ENCODE results near the gene RNH1. TPM values are rescaled to one million over a fixed set of nuclear protein-coding genes. Genes with fewer than 3 reads are reported as not detected.
"Not testable (repeated sequence)": the region's sequence is repeated elsewhere in the genome, so short reads cannot be mapped to it uniquely, and the experiment has no call there.

The RNH1 gene
- total RNA-seq, 2 experiments from 2014 or later, result 131 to 132 TPM

DNA sequence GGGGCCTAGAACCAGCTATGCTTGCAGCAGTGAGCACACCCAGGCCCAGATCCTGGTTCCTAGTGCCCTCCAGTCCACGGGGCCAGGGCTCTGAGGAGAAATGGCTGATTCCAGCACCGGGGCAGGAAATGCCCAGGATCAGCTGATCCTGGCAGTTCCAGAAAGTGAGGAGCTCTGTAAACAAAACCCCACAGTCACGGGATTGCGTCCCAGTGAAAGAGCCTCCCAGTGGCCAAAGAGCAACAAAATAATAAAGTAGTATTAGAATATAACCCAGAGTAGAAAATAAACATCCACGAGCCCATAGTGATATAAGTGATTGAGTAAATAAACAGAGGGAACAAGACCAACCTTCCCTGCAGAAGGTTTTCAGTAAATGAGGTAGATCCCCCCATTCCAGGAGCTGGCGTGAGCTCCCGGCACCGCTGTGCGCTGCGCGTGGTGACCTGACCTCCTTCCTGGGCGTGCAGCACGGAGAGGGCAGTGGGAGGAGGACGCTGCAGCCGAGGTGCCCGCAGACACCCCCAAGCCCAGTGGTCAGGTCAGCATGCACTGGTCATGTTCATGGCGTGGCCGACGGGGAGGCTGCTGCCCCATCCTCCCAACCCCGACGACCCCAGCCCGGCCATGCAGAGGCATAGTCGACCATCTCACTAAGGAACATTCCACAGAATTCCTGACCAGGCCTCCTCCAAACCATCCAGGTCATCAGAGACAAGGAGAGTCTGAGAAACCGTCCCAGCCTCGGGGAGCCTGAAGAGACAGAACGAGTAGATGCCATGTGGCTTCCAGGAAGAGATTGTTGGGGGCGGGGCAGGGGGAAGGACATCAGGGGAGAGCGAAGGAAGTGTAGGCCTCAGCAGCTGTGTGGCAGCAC, 37.1 kb downstream of the RNH1 start:
- H3K4me1 ChIP-seq (ENCODE audit: insufficient read depth, low read length), result no peaks in the 10 kb centered on the region
- DNase-seq (no peak), ATAC-seq (ENCODE audit: poor library complexity) (no peak)
- TF ChIP-seq, protein P1, sequence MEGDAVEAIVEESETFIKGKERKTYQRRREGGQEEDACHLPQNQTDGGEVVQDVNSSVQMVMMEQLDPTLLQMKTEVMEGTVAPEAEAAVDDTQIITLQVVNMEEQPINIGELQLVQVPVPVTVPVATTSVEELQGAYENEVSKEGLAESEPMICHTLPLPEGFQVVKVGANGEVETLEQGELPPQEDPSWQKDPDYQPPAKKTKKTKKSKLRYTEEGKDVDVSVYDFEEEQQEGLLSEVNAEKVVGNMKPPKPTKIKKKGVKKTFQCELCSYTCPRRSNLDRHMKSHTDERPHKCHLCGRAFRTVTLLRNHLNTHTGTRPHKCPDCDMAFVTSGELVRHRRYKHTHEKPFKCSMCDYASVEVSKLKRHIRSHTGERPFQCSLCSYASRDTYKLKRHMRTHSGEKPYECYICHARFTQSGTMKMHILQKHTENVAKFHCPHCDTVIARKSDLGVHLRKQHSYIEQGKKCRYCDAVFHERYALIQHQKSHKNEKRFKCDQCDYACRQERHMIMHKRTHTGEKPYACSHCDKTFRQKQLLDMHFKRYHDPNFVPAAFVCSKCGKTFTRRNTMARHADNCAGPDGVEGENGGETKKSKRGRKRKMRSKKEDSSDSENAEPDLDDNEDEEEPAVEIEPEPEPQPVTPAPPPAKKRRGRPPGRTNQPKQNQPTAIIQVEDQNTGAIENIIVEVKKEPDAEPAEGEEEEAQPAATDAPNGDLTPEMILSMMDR (IDR thresholded peaks at IDR 0.05), result no peak
- no peak overlapping the region for H3K27ac ChIP-seq (ENCODE audit: low read depth in 1 of 2, low read length in 2 of 2)
- Mint-ChIP-seq H3K4me1 (ENCODE audit: low read depth) (no peaks in the 10 kb centered on the region), H3K4me3 (no peak overlapping the region), H3K9me3 (no peaks in the 10 kb centered on the region), H3K36me3 (ENCODE audit: low read depth) (no peaks in the 10 kb centered on the region), H3K27ac (no peak overlapping the region), H3K27me3 (no peaks in the 10 kb centered on the region)
- intact Hi-C loops (cut with DNase I, micrococcal nuclease), result no loop called here
- no peaks in the 10 kb centered on the region for H3K27me3 ChIP-seq (ENCODE audit: control insufficient read depth in 1 of 2, insufficient read depth in 2 of 2, low read length in 2 of 2)
- ChIA-PET POLR2A (no interaction called here), CTCF (no interaction called here)
- H3K9me3 ChIP-seq (ENCODE audit: control insufficient read depth in 1 of 2, insufficient read depth in 1 of 2, low read length in 2 of 2), result no peaks in the 10 kb centered on the region
- H3K36me3 ChIP-seq (ENCODE audit: insufficient read depth, low read length), result no peaks in the 10 kb centered on the region
- no peak overlapping the region for H3K4me3 ChIP-seq (ENCODE audit: low read length)

DNA sequence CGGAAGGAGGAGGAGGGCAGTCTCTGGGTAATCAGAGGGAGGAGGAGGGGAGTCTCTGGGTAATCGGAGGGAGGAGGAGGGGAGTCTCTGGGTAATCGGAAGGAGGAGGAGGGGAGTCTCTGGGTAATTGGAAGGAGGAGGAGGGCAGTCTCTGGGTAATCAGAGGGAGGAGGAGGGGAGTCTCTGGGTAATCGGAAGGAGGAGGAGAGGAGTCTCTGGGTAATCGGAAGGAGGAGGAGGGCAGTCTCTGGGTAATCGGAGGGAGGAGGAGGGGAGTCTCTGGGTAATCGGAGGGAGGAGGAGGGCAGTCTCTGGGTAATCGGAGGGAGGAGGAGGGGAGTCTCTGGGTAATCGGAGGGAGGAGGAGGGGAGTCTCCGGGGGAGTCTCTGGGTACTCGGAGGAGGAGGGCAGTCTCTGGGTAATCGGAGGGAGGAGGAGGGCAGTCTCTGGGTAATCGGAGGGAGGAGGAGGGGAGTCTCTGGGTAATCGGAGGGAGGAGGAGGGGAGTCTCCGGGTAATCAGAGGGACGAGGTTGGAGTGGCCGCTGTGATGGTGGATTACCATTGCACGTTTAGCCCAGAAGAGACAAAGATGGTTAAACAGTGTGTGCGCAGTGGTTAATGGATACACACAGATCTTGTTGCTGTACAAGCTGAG, 37.9 kb downstream of the RNH1 start:
- not testable (repeated sequence) for ATAC-seq (ENCODE audit: poor library complexity); H3K27me3 Mint-ChIP-seq

DNA sequence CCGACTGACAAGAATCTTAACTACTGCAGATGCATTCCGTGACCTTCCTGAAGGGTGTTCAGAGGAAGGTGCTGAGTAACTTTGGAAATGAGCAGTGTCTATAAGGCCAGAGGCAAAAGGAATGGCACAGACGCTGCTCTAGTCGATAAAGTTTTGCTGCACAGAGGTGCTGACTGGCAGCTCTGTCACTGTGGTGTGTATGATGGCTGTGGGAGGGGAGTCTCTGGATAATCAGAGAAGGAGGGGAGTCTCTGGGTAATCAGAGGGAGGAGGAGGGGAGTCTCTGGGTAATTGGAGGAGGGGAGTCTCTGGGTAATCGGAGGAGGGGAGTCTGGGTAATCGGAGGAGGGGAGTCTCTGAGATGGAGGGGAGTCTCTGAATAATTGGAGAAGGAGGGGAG, 38.5 kb downstream of the RNH1 start:
- Mint-ChIP-seq H3K4me3 (no peak overlapping the region), H3K4me1 (ENCODE audit: low read depth) (no peaks in the 10 kb centered on the region), H3K27ac (no peak overlapping the region), H3K9me3 (no peaks in the 10 kb centered on the region), H3K36me3 (ENCODE audit: low read depth) (no peaks in the 10 kb centered on the region), H3K27me3 (no peaks in the 10 kb centered on the region)
- Histone ChIP-seq H3K4me1 (ENCODE audit: insufficient read depth, low read length) (no peaks in the 10 kb centered on the region), H3K27ac (ENCODE audit: low read depth in 1 of 2, low read length in 2 of 2) (no peak overlapping the region), H3K27me3 (ENCODE audit: control insufficient read depth in 1 of 2, insufficient read depth in 2 of 2, low read length in 2 of 2) (no peaks in the 10 kb centered on the region), H3K36me3 (ENCODE audit: insufficient read depth, low read length) (no peaks in the 10 kb centered on the region), H3K4me3 (ENCODE audit: low read length) (no peak overlapping the region), H3K9me3 (ENCODE audit: control insufficient read depth in 1 of 2, insufficient read depth in 1 of 2, low read length in 2 of 2) (no peaks in the 10 kb centered on the region)
- ATAC-seq (ENCODE audit: poor library complexity), result no peak
- POLR2A ChIA-PET, result no interaction called here
- CTCF ChIA-PET, result no interaction called here
- TF ChIP-seq, protein P1 (IDR thresholded peaks at IDR 0.05), result no peak
- intact Hi-C loops (cut with DNase I, micrococcal nuclease), result no loop called here
- DNase-seq, result no peak

More for the DNA sequence above, 37.9 kb downstream of the RNH1 start:
- H3K36me3 ChIP-seq (ENCODE audit: insufficient read depth, low read length); H3K36me3 Mint-ChIP-seq (ENCODE audit: low read depth); H3K4me3 Mint-ChIP-seq; intact Hi-C loops (cut with DNase I, micrococcal nuclease); CTCF ChIA-PET; H3K4me1 ChIP-seq (ENCODE audit: insufficient read depth, low read length); H3K4me3 ChIP-seq (ENCODE audit: low read length); H3K27me3 ChIP-seq (ENCODE audit: control insufficient read depth in 1 of 2, insufficient read depth in 2 of 2, low read length in 2 of 2); H3K4me1 Mint-ChIP-seq (ENCODE audit: low read depth); H3K9me3 Mint-ChIP-seq; H3K27ac Mint-ChIP-seq; DNase-seq; H3K27ac ChIP-seq (ENCODE audit: low read depth in 1 of 2, low read length in 2 of 2); H3K9me3 ChIP-seq (ENCODE audit: control insufficient read depth in 1 of 2, insufficient read depth in 1 of 2, low read length in 2 of 2); POLR2A ChIA-PET: not testable (repeated sequence)
